Fibroblast of lung (primary cell): ENCODE results near the gene TEX38. TPM values are rescaled to one million over a fixed set of nuclear protein-coding genes. Genes with fewer than 3 reads are reported as not detected.

Experiments
- DNase-seq, 2 donors: peaks; one replicate each; pipeline versions ENCODE4 v3.0.0 to v3.0.0-alpha.2; 2010; ENCODE audit warnings: low read depth in 2 of 2
- H2AFZ ChIP-seq: 2 replicates; pipeline ENCODE4 v1.5.1; 2012; ENCODE audit warnings: low read length, control low read depth, inconsistent platforms
- H3K27ac ChIP-seq: 2 replicates; pipeline ENCODE4 v1.5.1; 2011; ENCODE audit warnings: low read length, control low read depth; ENCODE audit not compliant: insufficient read depth
- H3K27me3 ChIP-seq: 2 replicates; pipeline ENCODE4 v1.5.1; 2011; ENCODE audit warnings: mild to moderate bottlenecking, low read length; ENCODE audit not compliant: control insufficient read depth, insufficient read depth
- H3K36me3 ChIP-seq: 2 replicates; pipeline ENCODE4 v1.5.1; 2011; ENCODE audit warnings: low read length; ENCODE audit not compliant: control insufficient read depth, insufficient read depth
- H3K4me1 ChIP-seq: 2 replicates; pipeline ENCODE4 v1.5.1; 2011; ENCODE audit warnings: low read length; ENCODE audit not compliant: control insufficient read depth, insufficient read depth; ENCODE audit errors: extremely low read depth
- H3K4me2 ChIP-seq: 2 replicates; pipeline ENCODE4 v1.5.1; 2011; ENCODE audit warnings: low read length, control low read depth; ENCODE audit not compliant: insufficient read depth; ENCODE audit errors: extremely low read depth
- H3K4me3 ChIP-seq, 4 experiments: fragments of 200-600 bp in 1 of 4; sonication (generic) in 1 of 4; replicated peaks in 1 of 4; 2 replicates each; pipeline ENCODE4 v1.5.1; 2011 to 2016; ENCODE audit warnings: low read length in 4 of 4, low read depth in 3 of 4, mild to moderate bottlenecking in 3 of 4, control low read depth in 2 of 4, inconsistent platforms in 1 of 4, mixed read lengths in 1 of 4; ENCODE audit not compliant: insufficient read depth in 1 of 4; ENCODE audit errors: control extremely low read depth in 1 of 4
- H3K79me2 ChIP-seq: 2 replicates; pipeline ENCODE4 v1.5.1; 2012; ENCODE audit warnings: mild to moderate bottlenecking, low read length, inconsistent platforms; ENCODE audit not compliant: control insufficient read depth, insufficient read depth
- H3K9ac ChIP-seq: 2 replicates; pipeline ENCODE4 v1.5.1; 2011; ENCODE audit warnings: mild to moderate bottlenecking, low read length, control low read depth; ENCODE audit not compliant: insufficient read depth
- H3K9me3 ChIP-seq: 2 replicates; pipeline ENCODE4 v1.5.1; 2012; ENCODE audit warnings: low read depth, low read length; ENCODE audit not compliant: control insufficient read depth, insufficient read depth
- H4K20me1 ChIP-seq: 2 replicates; pipeline ENCODE4 v1.5.1; 2011; ENCODE audit warnings: low read length; ENCODE audit not compliant: control insufficient read depth, insufficient read depth; ENCODE audit errors: extremely low read depth
- EZH2 ChIP-seq: IDR thresholded peaks from 2 replicates; pipeline ENCODE4 v1.5.1; 2012; ENCODE audit warnings: low read length, control low read depth, mild to moderate bottlenecking; ENCODE audit errors: missing control alignments
- polyA plus RNA-seq, 2 donors: library from polyadenylated mRNA; depleted of rRNA in 1 of 2; stranded (reverse) in 1 of 2; unstranded in 1 of 2; fragments of >200 nt; gene quantifications; 2 replicates each; pipeline ENCODE4 v1.2.1, GENCODE V29; 2011 to 2012; ENCODE audit warnings: missing spikeins in 1 of 2
- total RNA-seq: library from RNA; depleted of rRNA; stranded (reverse); fragments of >200 nt; gene quantifications from 2 replicates; pipeline ENCODE4 v1.2.1, GENCODE V29; 2014
- TF ChIP-seq, protein P1 (sequence below), 2 donors: IDR thresholded peaks in 1 of 2; conservative IDR thresholded peaks in 1 of 2; 1 replicate in 1 of 2; 2 replicates in 1 of 2; pipeline ENCODE4 v1.5.1; 2011 to 2012; ENCODE audit warnings: low read length in 2 of 2, control low read depth in 1 of 2, inconsistent platforms in 1 of 2, low read depth in 1 of 2, mild to moderate bottlenecking in 1 of 2

The TEX38 gene
- total and polyA plus RNA-seq, 2 donors (not counting 1 experiment from before 2014, with no cell fraction given): not detected

DNA sequence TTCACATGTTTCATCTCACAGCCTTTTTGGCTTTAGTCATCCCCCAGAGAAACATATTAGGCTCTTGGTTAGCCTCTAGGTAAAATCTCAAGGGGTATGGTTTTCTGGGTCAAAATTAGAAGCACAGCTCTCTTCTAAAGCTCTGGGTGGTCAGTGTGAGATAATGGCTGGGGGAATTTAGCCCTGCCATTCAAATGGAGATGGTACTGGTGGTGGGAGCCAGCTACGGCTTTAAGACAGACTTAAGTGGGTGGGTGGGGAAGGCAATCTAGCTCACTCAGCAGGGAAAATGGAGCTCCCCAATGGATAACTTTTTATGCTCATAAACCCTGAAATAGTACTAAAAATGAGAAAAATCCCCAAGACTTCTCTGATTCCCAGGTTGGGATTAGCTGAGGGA, 5.7 kb downstream of the TEX38 start:
- H3K9me3 ChIP-seq: no peaks in the 10 kb centered on the region
- H3K4me1 ChIP-seq: no peaks in the 10 kb centered on the region
- no peak overlapping the region for H3K4me3 ChIP-seq
- no peaks in the 10 kb centered on the region for H3K79me2 ChIP-seq
- no peak overlapping the region for H2AFZ ChIP-seq
- H3K27me3 ChIP-seq: no peaks in the 10 kb centered on the region
- no peak for DNase-seq
- H3K4me2 ChIP-seq: no peak overlapping the region
- H4K20me1 ChIP-seq: no peaks in the 10 kb centered on the region
- H3K27ac ChIP-seq: no peak overlapping the region
- H3K36me3 ChIP-seq: peaks cover 4% of the 10 kb centered on the region
- TF ChIP-seq EZH2: no peak
- TF ChIP-seq, protein P1, sequence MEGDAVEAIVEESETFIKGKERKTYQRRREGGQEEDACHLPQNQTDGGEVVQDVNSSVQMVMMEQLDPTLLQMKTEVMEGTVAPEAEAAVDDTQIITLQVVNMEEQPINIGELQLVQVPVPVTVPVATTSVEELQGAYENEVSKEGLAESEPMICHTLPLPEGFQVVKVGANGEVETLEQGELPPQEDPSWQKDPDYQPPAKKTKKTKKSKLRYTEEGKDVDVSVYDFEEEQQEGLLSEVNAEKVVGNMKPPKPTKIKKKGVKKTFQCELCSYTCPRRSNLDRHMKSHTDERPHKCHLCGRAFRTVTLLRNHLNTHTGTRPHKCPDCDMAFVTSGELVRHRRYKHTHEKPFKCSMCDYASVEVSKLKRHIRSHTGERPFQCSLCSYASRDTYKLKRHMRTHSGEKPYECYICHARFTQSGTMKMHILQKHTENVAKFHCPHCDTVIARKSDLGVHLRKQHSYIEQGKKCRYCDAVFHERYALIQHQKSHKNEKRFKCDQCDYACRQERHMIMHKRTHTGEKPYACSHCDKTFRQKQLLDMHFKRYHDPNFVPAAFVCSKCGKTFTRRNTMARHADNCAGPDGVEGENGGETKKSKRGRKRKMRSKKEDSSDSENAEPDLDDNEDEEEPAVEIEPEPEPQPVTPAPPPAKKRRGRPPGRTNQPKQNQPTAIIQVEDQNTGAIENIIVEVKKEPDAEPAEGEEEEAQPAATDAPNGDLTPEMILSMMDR (conservative IDR thresholded peaks at IDR 0.05 in 1 of 2, IDR thresholded peaks at IDR 0.05 in 1 of 2; ENCODE audit: low read depth in 1 of 2, low read length in 2 of 2): no peak
- H3K9ac ChIP-seq: no peak overlapping the region

DNA sequence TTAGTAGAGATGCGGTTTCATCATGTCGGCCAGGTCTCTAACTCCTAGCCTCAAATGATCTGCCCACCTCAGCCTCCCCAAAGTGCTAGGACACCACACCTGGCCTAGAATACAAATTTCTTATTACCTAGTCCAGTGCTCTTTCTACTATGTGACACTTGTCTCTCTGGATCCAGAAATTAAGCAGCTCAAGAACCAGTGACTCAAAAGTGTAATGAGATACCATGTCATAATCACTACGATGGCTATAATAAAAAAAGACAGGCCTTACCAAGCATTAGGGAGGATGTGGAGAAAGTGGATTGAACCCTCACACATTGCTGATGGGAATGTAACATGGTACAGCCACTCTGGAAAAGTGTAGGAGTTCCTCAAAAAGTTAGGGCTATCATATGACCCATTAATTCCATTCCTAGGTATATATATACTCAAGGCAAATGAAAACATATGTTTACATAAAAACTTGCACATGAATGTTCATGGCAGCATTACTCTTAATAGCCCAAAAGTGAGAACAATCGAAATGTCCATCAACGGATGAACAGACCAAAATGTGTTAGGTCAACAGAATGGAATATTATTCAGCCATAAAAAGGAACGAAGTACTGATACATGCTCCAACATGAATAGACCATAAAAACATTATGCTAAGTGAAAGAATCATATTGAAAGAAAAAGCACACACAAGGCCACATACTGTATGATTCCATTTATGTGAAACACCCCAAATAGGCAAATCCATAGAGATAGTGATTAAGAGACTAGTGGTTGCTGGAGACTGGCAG, 8.3 kb downstream of the TEX38 start:
- Histone ChIP-seq H3K27ac (no peak overlapping the region), H3K9me3 (no peaks in the 10 kb centered on the region), H3K36me3 (peaks cover 9% of the 10 kb centered on the region), H3K4me1 (no peaks in the 10 kb centered on the region), H3K4me2 (no peak overlapping the region), H4K20me1 (no peaks in the 10 kb centered on the region), H3K4me3 (no peak overlapping the region), H3K27me3 (no peaks in the 10 kb centered on the region), H3K79me2 (no peaks in the 10 kb centered on the region), H3K9ac (no peak overlapping the region), H2AFZ (no peak overlapping the region)
- TF ChIP-seq, protein P1 (conservative IDR thresholded peaks at IDR 0.05 in 1 of 2, IDR thresholded peaks at IDR 0.05 in 1 of 2; ENCODE audit: low read depth in 1 of 2, low read length in 2 of 2): no peak
- no peak for TF ChIP-seq EZH2
- no peak for DNase-seq

DNA sequence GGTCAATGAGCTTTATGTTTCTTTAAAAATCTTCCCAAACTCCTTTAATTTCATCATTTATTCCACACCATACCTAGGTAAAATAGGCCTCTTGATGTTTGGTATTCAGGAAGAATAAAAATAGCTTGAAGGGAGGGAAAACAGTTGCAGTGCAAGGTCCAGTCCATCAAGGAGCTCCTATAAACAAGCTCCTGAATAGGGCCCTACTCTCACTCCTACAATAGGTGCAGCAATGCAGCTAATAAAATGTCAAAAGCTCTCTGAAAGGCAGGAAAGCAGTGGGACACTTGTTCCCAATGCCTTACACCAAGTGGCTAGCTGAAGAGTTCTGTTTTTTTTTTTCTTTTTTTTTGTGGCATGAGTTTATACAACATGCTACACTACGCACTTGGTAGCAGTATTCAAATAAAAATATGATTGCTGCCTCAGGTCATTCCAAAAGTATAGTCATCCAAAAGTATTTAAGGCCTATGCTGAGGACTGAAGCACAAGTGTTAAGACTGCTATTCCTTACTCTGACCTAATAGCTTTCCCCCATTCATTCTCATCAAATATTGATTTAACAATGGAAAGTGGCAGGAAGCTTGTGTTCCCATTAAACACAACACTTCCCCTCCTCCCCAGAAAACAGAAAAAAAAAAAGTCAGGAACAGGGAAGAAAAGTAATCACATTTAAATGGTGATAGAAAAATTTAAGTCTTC, 9.8 kb downstream of the TEX38 start:
- no peak overlapping the region for H3K4me3 ChIP-seq
- H3K4me1 ChIP-seq: no peaks in the 10 kb centered on the region
- H3K9me3 ChIP-seq: no peaks in the 10 kb centered on the region
- H3K27ac ChIP-seq: no peak overlapping the region
- TF ChIP-seq EZH2: no peak
- TF ChIP-seq, protein P1 (conservative IDR thresholded peaks at IDR 0.05 in 1 of 2, IDR thresholded peaks at IDR 0.05 in 1 of 2; ENCODE audit: low read depth in 1 of 2, low read length in 2 of 2): no peak
- no peak overlapping the region for H2AFZ ChIP-seq
- H4K20me1 ChIP-seq: no peaks in the 10 kb centered on the region
- no peak overlapping the region for H3K4me2 ChIP-seq
- no peaks in the 10 kb centered on the region for H3K27me3 ChIP-seq
- peaks cover 9% of the 10 kb centered on the region for H3K36me3 ChIP-seq
- H3K79me2 ChIP-seq: no peaks in the 10 kb centered on the region
- DNase-seq: no peak
- H3K9ac ChIP-seq: no peak overlapping the region
